ENCODE results near the gene ZNF768. TPM values are rescaled to one million over a fixed set of nuclear protein-coding genes. Genes with fewer than 3 reads are reported as not detected.

Gene ZNF768
- 12.3 and 15.3 TPM in 2 replicates for total RNA-seq

GRCh38 chr16:30526137-30526822 lies at the start of gene ZNF768:
TSS of gene ZNF768 (minus strand) at chr16:30526566. CDS start at chr16:30526413, 153 bp downstream.

GRCh38 chr16:30571445-30572322 lies 45.3 kb upstream of the ZNF768 start, which contains the start of gene ZNF688:
TSS of gene ZNF688 (minus strand) at chr16:30571714. CDS start at chr16:30571629, 85 bp downstream.

GRCh38 chr16:30557957-30558788 lies 31.8 kb upstream of the ZNF768 start, which contains the start of gene ZNF764:
TSS of gene ZNF764 (minus strand) at chr16:30558374. CDS start at chr16:30558182, 192 bp downstream.

GRCh38 chr16:30534368-30535105 lies 8.2 kb upstream of the ZNF768 start, which contains the start of gene ZNF747:
TSS of gene ZNF747 (minus strand) at chr16:30534858. CDS start at chr16:30534679, 179 bp downstream.

Other genes with a start within 250 kb of the ZNF768 start
- 31.2 and 40.7 TPM in 2 replicates for gene CD2BP2, start 171.3 kb downstream of the ZNF768 start, total RNA-seq
- 21.3 and 25.2 TPM in 2 replicates for gene TBC1D10B, start 156.1 kb downstream of the ZNF768 start, total RNA-seq
- 0.95 TPM in 1 of 2 replicates, not detected in the other for gene MYL11, start 151.8 kb downstream of the ZNF768 start, total RNA-seq
- gene SEPTIN1, start 144.0 kb downstream of the ZNF768 start, total RNA-seq, result under 0.01 and 0.26 TPM in 2 replicates
- 3.1 and 4.4 TPM in 2 replicates for gene ZNF48, start 131.1 kb downstream of the ZNF768 start, total RNA-seq
- gene ZNF771, start 119.0 kb downstream of the ZNF768 start, total RNA-seq, result 9.6 and 13.6 TPM in 2 replicates
- 6.0 and 12.0 TPM in 2 replicates for gene DCTPP1, start 96.5 kb downstream of the ZNF768 start, total RNA-seq
- 11.8 and 14.5 TPM in 2 replicates for gene SEPHS2, start 80.7 kb downstream of the ZNF768 start, total RNA-seq
- gene ITGAL, start 53.8 kb downstream of the ZNF768 start, total RNA-seq, result not detected in 2 replicates
- gene ZNF747, start 8.3 kb upstream of the ZNF768 start, total RNA-seq, result 4.2 and 6.3 TPM in 2 replicates
- gene ZNF764, start 31.8 kb upstream of the ZNF768 start, total RNA-seq, result 2.0 and 2.3 TPM in 2 replicates
- gene ZNF688, start 45.1 kb upstream of the ZNF768 start, total RNA-seq, result 5.8 and 13.6 TPM in 2 replicates
- 6.8 and 7.1 TPM in 2 replicates for gene ZNF785, start 59.1 kb upstream of the ZNF768 start, total RNA-seq
- gene ZNF689, start 83.8 kb upstream of the ZNF768 start, total RNA-seq, result 2.5 and 2.7 TPM in 2 replicates
- 3.3 and 3.8 TPM in 2 replicates for gene PRR14, start 124.4 kb upstream of the ZNF768 start, total RNA-seq
- gene FBRS, start 131.9 kb upstream of the ZNF768 start, total RNA-seq, result 10.2 and 12.5 TPM in 2 replicates
- 13.7 and 16.5 TPM in 2 replicates for gene SRCAP, start 172.6 kb upstream of the ZNF768 start, total RNA-seq
- 12.7 and 14.3 TPM in 2 replicates for gene PHKG2, start 221.9 kb upstream of the ZNF768 start, total RNA-seq
- 0.69 and 1.6 TPM in 2 replicates for gene CFAP119, start 235.5 kb upstream of the ZNF768 start, total RNA-seq
- gene RNF40, start 235.8 kb upstream of the ZNF768 start, total RNA-seq, result 54.0 and 56.0 TPM in 2 replicates

All from bronchial smooth muscle cell (primary cell).